Nephron (organoid): ENCODE results near the gene PITPNM2.
"Not testable (repeated sequence)": the region's sequence is repeated elsewhere in the genome, so short reads cannot be mapped to it uniquely, and the experiment has no call there.

Experiments
- H3K27ac Mint-ChIP-seq, 3 experiments: 2 replicates each; pipeline ENCODE4 v1.8.0; 2020; ENCODE audit warnings: mixed read lengths in 3 of 3, mild to moderate bottlenecking in 2 of 3, moderate library complexity in 1 of 3
- H3K27me3 Mint-ChIP-seq: 2 replicates; pipeline ENCODE4 v1.8.0; 2021; ENCODE audit warnings: low read depth, mild to moderate bottlenecking, moderate library complexity, mixed read lengths
- H3K36me3 Mint-ChIP-seq: 2 replicates; pipeline ENCODE4 v1.8.0; 2020; ENCODE audit warnings: low read depth, mixed read lengths
- H3K4me1 Mint-ChIP-seq: 2 replicates; pipeline ENCODE4 v1.8.0; 2020; ENCODE audit warnings: mixed read lengths
- H3K4me3 Mint-ChIP-seq, 3 experiments: 2 replicates each; pipeline ENCODE4 v1.8.0; 2020; ENCODE audit warnings: mild to moderate bottlenecking in 3 of 3, mixed read lengths in 3 of 3, moderate library complexity in 2 of 3
- H3K9me3 Mint-ChIP-seq: 2 replicates; pipeline ENCODE4 v1.8.0; 2020; ENCODE audit warnings: mixed read lengths
- CTCF ChIP-seq, 3 experiments: fragments of 200-600 bp; sonication (generic); IDR thresholded peaks; one replicate each; pipeline ENCODE4 v1.5.0; 2021; ENCODE audit warnings: antibody characterized with exemption in 3 of 3; ENCODE audit not compliant: unreplicated experiment in 3 of 3

PITPNM2 gene

GRCh38 chr12:123108682-123109066 is 42.2 kb downstream of the PITPNM2 start:
- H3K9me3 Mint-ChIP-seq: no peaks in the 10 kb centered on the region
- H3K27me3 Mint-ChIP-seq: peaks cover 14% of the 10 kb centered on the region
- H3K36me3 Mint-ChIP-seq: peaks cover 4% of the 10 kb centered on the region
- no peak overlapping the region for H3K4me3 Mint-ChIP-seq
- no peak for TF ChIP-seq CTCF (IDR thresholded peaks at IDR 0.05; ENCODE audit: unreplicated experiment in 3 of 3)
- H3K4me1 Mint-ChIP-seq: peaks cover 5% of the 10 kb centered on the region
- H3K27ac Mint-ChIP-seq: no peak overlapping the region

GRCh38 chr12:123107926-123108681 is 42.8 kb downstream of the PITPNM2 start:
- no peaks in the 10 kb centered on the region for H3K9me3 Mint-ChIP-seq
- no peak for TF ChIP-seq CTCF (IDR thresholded peaks at IDR 0.05; ENCODE audit: unreplicated experiment in 3 of 3)
- peaks cover 4% of the 10 kb centered on the region for H3K36me3 Mint-ChIP-seq
- H3K4me1 Mint-ChIP-seq: peaks cover 5% of the 10 kb centered on the region
- peaks cover 14% of the 10 kb centered on the region for H3K27me3 Mint-ChIP-seq
- H3K4me3 Mint-ChIP-seq: no peak overlapping the region
- no peak overlapping the region for H3K27ac Mint-ChIP-seq

- TF ChIP-seq CTCF (IDR thresholded peaks at IDR 0.05; ENCODE audit: unreplicated experiment in 3 of 3): no peak
- peaks cover 14% of the 10 kb centered on the region for H3K27me3 Mint-ChIP-seq
- H3K4me3 Mint-ChIP-seq: no peak overlapping the region
- peaks cover 4% of the 10 kb centered on the region for H3K36me3 Mint-ChIP-seq
- no peaks in the 10 kb centered on the region for H3K9me3 Mint-ChIP-seq
- peaks cover 7% of the 10 kb centered on the region for H3K4me1 Mint-ChIP-seq
- no peak overlapping the region for H3K27ac Mint-ChIP-seq
Measured at GRCh38 chr12:123106640-123107359, 44.1 kb downstream of the PITPNM2 start.

- Mint-ChIP-seq H3K36me3 (peaks cover 4% of the 10 kb centered on the region), H3K27ac (no peak overlapping the region), H3K27me3 (peaks cover 14% of the 10 kb centered on the region)
Measured at GRCh38 chr12:123105211-123105826, 45.6 kb downstream of the PITPNM2 start.

GRCh38 chr12:123104809-123105208 is 46.1 kb downstream of the PITPNM2 start:
- H3K27me3 Mint-ChIP-seq: peaks cover 14% of the 10 kb centered on the region
- peak overlapping the region in 1 of 3 experiments; percentile 1 for H3K27ac Mint-ChIP-seq
- TF ChIP-seq CTCF (IDR thresholded peaks at IDR 0.05; ENCODE audit: unreplicated experiment in 3 of 3): no peak
- no peak overlapping the region for H3K4me3 Mint-ChIP-seq
- H3K36me3 Mint-ChIP-seq: peaks cover 4% of the 10 kb centered on the region
- peaks cover 9% of the 10 kb centered on the region for H3K4me1 Mint-ChIP-seq
- H3K9me3 Mint-ChIP-seq: no peaks in the 10 kb centered on the region

More at GRCh38 chr12:123105211-123105826, 45.6 kb downstream of the PITPNM2 start:
- no peak for TF ChIP-seq CTCF (IDR thresholded peaks at IDR 0.05; ENCODE audit: unreplicated experiment in 3 of 3)
- peaks cover 7% of the 10 kb centered on the region for H3K4me1 Mint-ChIP-seq
- no peaks in the 10 kb centered on the region for H3K9me3 Mint-ChIP-seq
- peak overlapping the region in 1 of 3 experiments; percentile 17 for H3K4me3 Mint-ChIP-seq

GRCh38 chr12:123104094-123104493 is 46.8 kb downstream of the PITPNM2 start:
- H3K4me1 Mint-ChIP-seq: peaks cover 16% of the 10 kb centered on the region
- not testable (repeated sequence) for H3K9me3 Mint-ChIP-seq, H3K36me3 Mint-ChIP-seq, H3K27ac Mint-ChIP-seq, H3K4me3 Mint-ChIP-seq
- peaks cover 14% of the 10 kb centered on the region for H3K27me3 Mint-ChIP-seq
